ENCODE measurements around the gene ATG16L1.

The ATG16L1 gene

GRCh38 chr2:233218836-233219235 is 32.6 kb upstream of the ATG16L1 start:
- no peaks in the 10 kb centered on the region for H3K4me1 ChIP-seq

GRCh38 chr2:233219848-233220247 is 31.6 kb upstream of the ATG16L1 start:
- Histone ChIP-seq H3K4me1 (no peaks in the 10 kb centered on the region), H3K4me3 (no peak overlapping the region), H3K36me3 (replicated peaks) (no peaks in the 10 kb centered on the region), H3K27me3 (ENCODE audit: low read depth) (no peaks in the 10 kb centered on the region), H3K9me3 (no peaks in the 10 kb centered on the region)
- in situ Hi-C loops (cut with MboI; ENCODE audit: low sequenced_read_pairs), result no loop called here
- DNase-seq (ENCODE audit: low spot score in 2 of 2), result no peak

More at GRCh38 chr2:233218836-233219235, 32.6 kb upstream of the ATG16L1 start:
- DNase-seq (ENCODE audit: low spot score in 2 of 2), result no peak
- H3K27me3 ChIP-seq (ENCODE audit: low read depth), result no peaks in the 10 kb centered on the region
- in situ Hi-C loops (cut with MboI; ENCODE audit: low sequenced_read_pairs), result no loop called here
- no peaks in the 10 kb centered on the region for H3K9me3 ChIP-seq
- H3K4me3 ChIP-seq, result no peak overlapping the region
- no peaks in the 10 kb centered on the region for H3K36me3 ChIP-seq (replicated peaks)

- DNase-seq (ENCODE audit: low spot score in 2 of 2), result no peak
- in situ Hi-C loops (cut with MboI; ENCODE audit: low sequenced_read_pairs), result no loop called here
- Histone ChIP-seq H3K9me3 (no peaks in the 10 kb centered on the region), H3K36me3 (replicated peaks) (no peaks in the 10 kb centered on the region), H3K4me3 (no peak overlapping the region), H3K27me3 (ENCODE audit: low read depth) (no peaks in the 10 kb centered on the region), H3K4me1 (no peaks in the 10 kb centered on the region)
Observed at GRCh38 chr2:233221378-233222063, 30.0 kb upstream of the ATG16L1 start.

- in situ Hi-C loops (cut with MboI; ENCODE audit: low sequenced_read_pairs), result no loop called here
- Histone ChIP-seq H3K4me1 (no peaks in the 10 kb centered on the region), H3K9me3 (no peaks in the 10 kb centered on the region), H3K27me3 (ENCODE audit: low read depth) (no peaks in the 10 kb centered on the region), H3K4me3 (no peak overlapping the region), H3K36me3 (replicated peaks) (no peaks in the 10 kb centered on the region)
- no peak for DNase-seq (ENCODE audit: low spot score in 2 of 2)
Observed at GRCh38 chr2:233223059-233223894, 28.2 kb upstream of the ATG16L1 start.

GRCh38 chr2:233225230-233226068 is 26.0 kb upstream of the ATG16L1 start:
- no peak for DNase-seq (ENCODE audit: low spot score in 2 of 2)
- Histone ChIP-seq H3K4me3 (no peak overlapping the region), H3K9me3 (no peaks in the 10 kb centered on the region), H3K36me3 (replicated peaks) (no peaks in the 10 kb centered on the region), H3K27me3 (ENCODE audit: low read depth) (no peaks in the 10 kb centered on the region), H3K4me1 (no peaks in the 10 kb centered on the region)
- in situ Hi-C loops (cut with MboI; ENCODE audit: low sequenced_read_pairs), result no loop called here

GRCh38 chr2:233226511-233227031 is 24.9 kb upstream of the ATG16L1 start:
- Histone ChIP-seq H3K36me3 (replicated peaks) (no peaks in the 10 kb centered on the region), H3K4me3 (no peak overlapping the region), H3K27me3 (ENCODE audit: low read depth) (no peaks in the 10 kb centered on the region), H3K9me3 (no peaks in the 10 kb centered on the region), H3K4me1 (no peaks in the 10 kb centered on the region)
- in situ Hi-C loops (cut with MboI; ENCODE audit: low sequenced_read_pairs), result no loop called here
- no peak for DNase-seq (ENCODE audit: low spot score in 2 of 2)

GRCh38 chr2:233227346-233227978 is 24.0 kb upstream of the ATG16L1 start:
- no peaks in the 10 kb centered on the region for H3K36me3 ChIP-seq (replicated peaks)
- in situ Hi-C loops (cut with MboI; ENCODE audit: low sequenced_read_pairs), result no loop called here
- no peaks in the 10 kb centered on the region for H3K27me3 ChIP-seq (ENCODE audit: low read depth)
- H3K9me3 ChIP-seq, result no peaks in the 10 kb centered on the region
- H3K4me3 ChIP-seq, result no peak overlapping the region
- no peaks in the 10 kb centered on the region for H3K4me1 ChIP-seq
- no peak for DNase-seq (ENCODE audit: low spot score in 2 of 2)

GRCh38 chr2:233228376-233228775 is 23.1 kb upstream of the ATG16L1 start:
- in situ Hi-C loops (cut with MboI; ENCODE audit: low sequenced_read_pairs), result no loop called here
- H3K27me3 ChIP-seq (ENCODE audit: low read depth), result no peaks in the 10 kb centered on the region
- no peak overlapping the region for H3K4me3 ChIP-seq
- H3K4me1 ChIP-seq, result no peaks in the 10 kb centered on the region
- DNase-seq (ENCODE audit: low spot score in 2 of 2), result no peak
- no peaks in the 10 kb centered on the region for H3K9me3 ChIP-seq
- H3K36me3 ChIP-seq (replicated peaks), result no peaks in the 10 kb centered on the region

- Histone ChIP-seq H3K4me1 (no peaks in the 10 kb centered on the region), H3K36me3 (replicated peaks) (no peaks in the 10 kb centered on the region), H3K9me3 (no peaks in the 10 kb centered on the region), H3K27me3 (ENCODE audit: low read depth) (no peaks in the 10 kb centered on the region), H3K4me3 (no peak overlapping the region)
- no peak for DNase-seq (ENCODE audit: low spot score in 2 of 2)
- in situ Hi-C loops (cut with MboI; ENCODE audit: low sequenced_read_pairs), result no loop called here
Observed at GRCh38 chr2:233233618-233234230, 17.7 kb upstream of the ATG16L1 start.

GRCh38 chr2:233234264-233234663 is 17.2 kb upstream of the ATG16L1 start:
- in situ Hi-C loops (cut with MboI; ENCODE audit: low sequenced_read_pairs), result no loop called here

GRCh38 chr2:233234996-233235395 is 16.5 kb upstream of the ATG16L1 start:
- Histone ChIP-seq H3K4me1 (no peaks in the 10 kb centered on the region), H3K4me3 (no peak overlapping the region), H3K27me3 (ENCODE audit: low read depth) (no peaks in the 10 kb centered on the region), H3K36me3 (replicated peaks) (no peaks in the 10 kb centered on the region), H3K9me3 (no peaks in the 10 kb centered on the region)
- in situ Hi-C loops (cut with MboI; ENCODE audit: low sequenced_read_pairs), result no loop called here
- no peak for DNase-seq (ENCODE audit: low spot score in 2 of 2)

More at GRCh38 chr2:233234264-233234663, 17.2 kb upstream of the ATG16L1 start:
- H3K36me3 ChIP-seq (replicated peaks), result no peaks in the 10 kb centered on the region
- DNase-seq (ENCODE audit: low spot score in 2 of 2), result no peak
- no peaks in the 10 kb centered on the region for H3K27me3 ChIP-seq (ENCODE audit: low read depth)
- no peak overlapping the region for H3K4me3 ChIP-seq
- no peaks in the 10 kb centered on the region for H3K4me1 ChIP-seq
- H3K9me3 ChIP-seq, result no peaks in the 10 kb centered on the region

- Histone ChIP-seq H3K4me1 (no peaks in the 10 kb centered on the region), H3K4me3 (no peak overlapping the region), H3K9me3 (no peaks in the 10 kb centered on the region), H3K36me3 (replicated peaks) (no peaks in the 10 kb centered on the region), H3K27me3 (ENCODE audit: low read depth) (no peaks in the 10 kb centered on the region)
- DNase-seq (ENCODE audit: low spot score in 2 of 2), result no peak
- in situ Hi-C loops (cut with MboI; ENCODE audit: low sequenced_read_pairs), result no loop called here
Observed at GRCh38 chr2:233235977-233236376, 15.5 kb upstream of the ATG16L1 start.

All from HAP-1 (cell line).